GM10266 (cell line): ENCODE results near the gene TRABD.

Experiments used
- DNase-seq: peaks from one replicate; pipeline ENCODE4 v3.0.0; 2012; ENCODE audit errors: extremely low spot score
- TF ChIP-seq, protein P1 (sequence below): IDR thresholded peaks from 2 replicates; pipeline ENCODE4 v1.5.1; 2012; ENCODE audit warnings: mild to moderate bottlenecking, low read depth; ENCODE audit not compliant: control insufficient read depth, insufficient read depth; ENCODE audit errors: missing control alignments

Gene TRABD

DNA sequence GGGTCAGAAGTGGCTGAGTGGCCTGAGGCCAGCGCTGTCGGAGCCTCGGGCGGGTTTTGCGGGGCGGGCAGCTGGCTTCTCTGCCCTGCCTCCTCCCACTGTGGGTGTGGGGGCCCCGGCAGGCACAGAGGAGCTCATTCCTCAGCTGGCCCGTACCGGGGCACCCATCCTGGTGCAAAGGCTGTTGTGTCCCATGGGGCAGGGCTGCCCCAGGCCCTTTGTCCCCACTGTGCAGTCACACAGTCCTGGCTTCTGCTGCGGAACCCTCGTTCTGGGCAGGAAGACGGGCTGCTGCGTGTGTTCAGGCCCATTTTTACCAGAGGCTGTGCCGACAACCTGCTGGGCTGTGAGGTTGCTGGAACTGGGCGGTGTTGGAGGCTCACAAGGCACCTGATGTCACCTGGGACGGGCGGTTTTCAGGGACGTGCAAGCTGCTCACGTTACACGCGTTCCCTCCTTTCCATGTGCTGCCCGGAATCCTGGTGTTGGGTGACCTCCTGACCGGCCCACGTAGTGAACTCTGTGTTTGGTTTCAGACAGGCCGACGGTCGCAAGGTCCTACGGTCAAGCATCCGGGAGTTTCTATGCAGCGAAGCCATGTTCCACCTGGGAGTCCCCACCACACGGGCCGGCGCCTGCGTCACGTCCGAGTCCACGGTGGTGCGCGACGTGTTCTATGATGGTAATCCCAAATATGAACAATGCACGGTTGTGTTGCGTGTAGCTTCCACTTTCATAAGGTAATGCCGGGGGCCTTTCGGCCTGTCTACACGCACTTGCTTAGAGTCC is 20.3 kb downstream of the TRABD start:
- no peak for DNase-seq
- TF ChIP-seq, protein P1, sequence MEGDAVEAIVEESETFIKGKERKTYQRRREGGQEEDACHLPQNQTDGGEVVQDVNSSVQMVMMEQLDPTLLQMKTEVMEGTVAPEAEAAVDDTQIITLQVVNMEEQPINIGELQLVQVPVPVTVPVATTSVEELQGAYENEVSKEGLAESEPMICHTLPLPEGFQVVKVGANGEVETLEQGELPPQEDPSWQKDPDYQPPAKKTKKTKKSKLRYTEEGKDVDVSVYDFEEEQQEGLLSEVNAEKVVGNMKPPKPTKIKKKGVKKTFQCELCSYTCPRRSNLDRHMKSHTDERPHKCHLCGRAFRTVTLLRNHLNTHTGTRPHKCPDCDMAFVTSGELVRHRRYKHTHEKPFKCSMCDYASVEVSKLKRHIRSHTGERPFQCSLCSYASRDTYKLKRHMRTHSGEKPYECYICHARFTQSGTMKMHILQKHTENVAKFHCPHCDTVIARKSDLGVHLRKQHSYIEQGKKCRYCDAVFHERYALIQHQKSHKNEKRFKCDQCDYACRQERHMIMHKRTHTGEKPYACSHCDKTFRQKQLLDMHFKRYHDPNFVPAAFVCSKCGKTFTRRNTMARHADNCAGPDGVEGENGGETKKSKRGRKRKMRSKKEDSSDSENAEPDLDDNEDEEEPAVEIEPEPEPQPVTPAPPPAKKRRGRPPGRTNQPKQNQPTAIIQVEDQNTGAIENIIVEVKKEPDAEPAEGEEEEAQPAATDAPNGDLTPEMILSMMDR = no peak

DNA sequence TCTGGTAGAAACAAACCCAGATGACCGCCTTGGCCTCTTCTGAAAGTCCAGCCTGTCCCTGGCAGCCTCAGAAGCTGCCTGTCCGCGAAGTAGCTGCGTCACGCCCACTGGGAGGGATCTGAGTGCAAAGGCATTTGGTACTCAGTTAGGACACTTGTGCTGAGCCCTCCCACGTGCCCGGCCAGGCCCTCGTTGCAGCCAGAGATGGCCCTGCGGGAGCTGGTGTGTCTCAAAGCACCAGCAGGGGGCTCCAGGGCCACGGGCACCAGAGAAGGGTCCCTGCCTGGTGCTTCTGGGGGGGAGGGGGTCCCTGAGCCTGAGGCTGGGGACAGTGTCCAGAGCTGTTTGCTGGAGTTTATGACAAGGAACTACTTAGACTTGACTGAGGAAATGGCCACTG is 20.9 kb downstream of the TRABD start:
- no peak for DNase-seq
- TF ChIP-seq, protein P1 = peak; percentile 31

DNA sequence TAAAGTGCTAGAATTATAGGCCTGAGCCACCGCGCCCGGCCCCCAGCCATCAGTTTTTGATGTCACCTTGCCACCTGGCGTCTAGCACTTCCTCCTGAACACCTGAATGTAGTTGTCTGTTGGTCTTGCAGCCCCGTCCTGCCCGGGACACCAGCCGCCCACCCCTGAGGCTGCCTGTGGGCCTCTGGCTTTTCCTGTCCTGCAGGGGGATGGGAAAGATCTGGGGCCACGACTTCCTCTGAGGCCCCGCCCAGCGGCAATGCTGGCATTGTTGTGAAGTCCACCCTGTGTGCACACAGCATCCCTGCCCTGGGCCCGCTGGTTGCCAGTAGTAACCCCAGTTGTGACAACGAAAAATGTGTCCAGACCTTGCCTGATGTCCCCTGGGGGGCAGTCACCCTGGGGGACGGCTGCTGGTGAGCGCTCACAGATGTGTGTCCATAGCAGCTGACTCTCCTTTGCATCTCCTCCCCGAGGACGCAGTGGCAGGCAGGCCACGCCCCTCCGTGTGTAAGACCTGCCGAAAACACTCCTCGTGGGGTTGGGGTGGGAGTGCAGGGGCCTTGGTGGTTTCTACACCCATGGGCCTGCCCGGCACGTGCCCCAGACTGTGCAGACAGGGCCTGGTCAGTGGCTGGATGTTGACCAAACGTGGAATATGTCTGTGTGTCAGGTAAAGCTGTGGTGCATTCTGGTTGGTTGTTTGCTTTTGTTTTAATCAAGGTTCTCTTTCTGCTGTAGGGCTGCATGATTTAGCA is 21.8 kb downstream of the TRABD start:
- TF ChIP-seq, protein P1 = no peak
- DNase-seq = no peak

DNA sequence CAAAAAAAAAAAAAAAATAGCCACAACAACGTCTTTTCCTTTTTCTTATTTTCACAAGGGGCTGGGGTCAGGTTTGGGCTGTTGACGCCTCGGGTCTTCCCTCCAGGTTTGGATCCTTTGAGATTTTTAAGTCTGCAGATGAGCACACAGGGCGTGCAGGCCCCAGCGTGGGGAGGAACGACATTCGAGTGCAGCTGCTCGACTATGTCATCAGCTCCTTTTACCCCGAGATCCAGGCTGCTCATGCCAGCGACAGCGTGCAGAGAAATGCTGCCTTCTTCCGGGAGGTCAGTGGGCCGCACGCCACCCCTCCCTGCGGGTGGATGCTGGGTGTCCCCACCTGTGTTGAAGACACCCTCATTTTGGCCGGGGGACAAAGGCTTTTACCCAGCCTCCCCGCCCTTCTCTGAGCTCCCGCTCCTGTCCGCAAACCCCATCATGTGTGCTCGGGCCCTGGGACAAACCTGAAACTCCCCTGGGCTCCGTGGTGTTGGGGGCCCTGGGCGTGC is 22.8 kb downstream of the TRABD start:
- TF ChIP-seq, protein P1 = no peak

DNA sequence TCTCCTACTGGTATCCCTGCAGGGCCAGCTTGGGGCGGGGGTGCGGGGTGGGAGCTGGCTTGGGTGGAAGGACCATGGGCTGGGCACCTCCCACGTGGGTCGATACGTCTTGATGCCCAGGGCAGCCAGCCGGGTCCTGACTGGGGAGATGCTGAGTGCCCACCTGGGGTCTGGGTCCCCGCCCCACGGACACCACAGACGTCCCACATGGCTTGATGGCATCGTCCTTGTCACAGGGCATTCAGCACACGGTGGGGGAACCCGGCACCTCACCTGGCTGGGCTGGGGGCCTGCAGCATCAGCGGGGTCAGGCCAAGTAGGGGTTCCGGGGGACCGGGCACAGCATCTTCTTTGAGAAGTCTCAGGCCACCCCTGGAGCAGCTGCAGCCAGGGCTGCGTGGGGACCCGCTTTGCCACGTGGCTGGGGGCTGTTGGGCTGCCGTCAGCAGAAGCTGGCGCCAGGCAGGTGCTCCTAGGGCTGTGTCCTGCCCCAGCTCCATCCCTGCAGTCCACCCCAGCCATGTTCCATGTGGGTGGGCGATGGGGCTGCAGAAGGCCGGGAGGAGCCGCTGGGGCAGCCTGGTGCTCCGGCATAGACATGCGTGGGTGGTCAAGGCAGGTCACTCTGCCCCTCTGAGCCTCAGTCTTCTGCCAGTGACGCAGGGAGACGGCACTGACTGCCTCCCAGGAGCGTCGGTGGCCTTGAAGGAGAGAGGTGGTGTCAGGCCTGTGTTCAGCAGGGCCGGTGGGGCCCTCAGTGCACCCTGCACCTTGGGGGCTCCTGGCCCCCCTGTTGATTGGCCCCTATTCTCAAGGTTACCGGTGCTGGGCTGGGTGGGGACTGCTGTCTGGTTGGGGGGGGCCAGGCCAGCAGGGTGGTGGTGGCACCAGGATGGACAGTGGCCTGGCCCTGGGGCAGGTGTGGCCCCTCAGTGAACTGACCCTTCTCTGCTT is 23.5 kb downstream of the TRABD start:
- TF ChIP-seq, protein P1 = no peak
- DNase-seq = no peak

More for the DNA sequence above, 22.8 kb downstream of the TRABD start:
- no peak for DNase-seq

DNA sequence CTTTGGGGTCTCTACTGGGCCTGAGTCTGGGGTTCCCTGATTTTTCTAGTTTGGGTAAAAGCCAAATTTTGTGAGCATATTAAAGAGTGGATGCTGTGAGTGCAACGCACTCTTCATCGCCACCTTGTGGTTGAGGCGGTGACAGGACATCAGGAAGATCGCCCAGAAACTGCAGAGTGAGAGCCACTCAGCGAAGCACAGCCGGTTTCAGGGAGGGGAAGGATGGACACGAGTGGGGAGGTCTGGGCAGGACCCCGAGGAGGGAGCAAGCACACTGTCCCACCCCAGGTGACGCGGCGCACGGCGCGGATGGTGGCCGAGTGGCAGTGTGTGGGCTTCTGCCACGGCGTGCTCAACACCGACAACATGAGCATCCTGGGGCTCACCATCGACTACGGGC is 24.2 kb downstream of the TRABD start:
- peak; percentile 89 for DNase-seq
- TF ChIP-seq, protein P1 = peak; percentile 89
